ENCODE data around the gene UGT1A10.

- TF ChIP-seq CTCF (conservative IDR thresholded peaks at IDR 0.05; ENCODE audit: low read depth, low read length), result no peak
- no peak for TF ChIP-seq EZH2 (IDR thresholded peaks at IDR 0.05; ENCODE audit: borderline replicate concordance, low read depth, low read length, poor library complexity, severe bottlenecking)
These were observed 16.0 kb upstream of the UGT1A10 start for GRCh38 chr2:233620204-233620603.
